ENCODE measurements around the gene EFCAB14.
"Not testable (repeated sequence)": the region's sequence is repeated elsewhere in the genome, so short reads cannot be mapped to it uniquely, and the experiment has no call there.

The EFCAB14 gene

DNA sequence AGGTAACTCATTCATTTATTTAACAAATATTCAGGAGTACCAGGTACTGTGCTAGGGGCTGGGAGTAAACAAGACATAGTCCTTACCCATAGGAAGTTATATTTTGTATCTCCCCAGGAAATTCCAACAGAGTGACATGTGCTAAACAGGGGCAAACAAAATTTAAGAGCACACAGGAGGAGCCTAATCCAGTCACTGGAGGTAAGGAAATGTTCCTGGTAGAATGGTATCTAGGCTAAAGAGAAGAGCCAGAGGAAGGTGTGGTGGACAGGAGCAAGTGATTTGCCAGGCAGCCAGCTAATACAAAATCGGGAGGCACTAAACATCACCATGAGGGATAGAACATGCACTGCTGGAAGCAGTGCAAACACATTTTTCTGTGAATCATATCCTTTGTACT is 36.9 kb downstream of the EFCAB14 start:
- DNase-seq: no peak

DNA sequence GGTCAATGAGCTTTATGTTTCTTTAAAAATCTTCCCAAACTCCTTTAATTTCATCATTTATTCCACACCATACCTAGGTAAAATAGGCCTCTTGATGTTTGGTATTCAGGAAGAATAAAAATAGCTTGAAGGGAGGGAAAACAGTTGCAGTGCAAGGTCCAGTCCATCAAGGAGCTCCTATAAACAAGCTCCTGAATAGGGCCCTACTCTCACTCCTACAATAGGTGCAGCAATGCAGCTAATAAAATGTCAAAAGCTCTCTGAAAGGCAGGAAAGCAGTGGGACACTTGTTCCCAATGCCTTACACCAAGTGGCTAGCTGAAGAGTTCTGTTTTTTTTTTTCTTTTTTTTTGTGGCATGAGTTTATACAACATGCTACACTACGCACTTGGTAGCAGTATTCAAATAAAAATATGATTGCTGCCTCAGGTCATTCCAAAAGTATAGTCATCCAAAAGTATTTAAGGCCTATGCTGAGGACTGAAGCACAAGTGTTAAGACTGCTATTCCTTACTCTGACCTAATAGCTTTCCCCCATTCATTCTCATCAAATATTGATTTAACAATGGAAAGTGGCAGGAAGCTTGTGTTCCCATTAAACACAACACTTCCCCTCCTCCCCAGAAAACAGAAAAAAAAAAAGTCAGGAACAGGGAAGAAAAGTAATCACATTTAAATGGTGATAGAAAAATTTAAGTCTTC is 37.4 kb downstream of the EFCAB14 start:
- DNase-seq: peak; percentile 34

GRCh38 chr1:46679789-46680573 is 38.9 kb downstream of the EFCAB14 start:
- DNase-seq: no peak

DNA sequence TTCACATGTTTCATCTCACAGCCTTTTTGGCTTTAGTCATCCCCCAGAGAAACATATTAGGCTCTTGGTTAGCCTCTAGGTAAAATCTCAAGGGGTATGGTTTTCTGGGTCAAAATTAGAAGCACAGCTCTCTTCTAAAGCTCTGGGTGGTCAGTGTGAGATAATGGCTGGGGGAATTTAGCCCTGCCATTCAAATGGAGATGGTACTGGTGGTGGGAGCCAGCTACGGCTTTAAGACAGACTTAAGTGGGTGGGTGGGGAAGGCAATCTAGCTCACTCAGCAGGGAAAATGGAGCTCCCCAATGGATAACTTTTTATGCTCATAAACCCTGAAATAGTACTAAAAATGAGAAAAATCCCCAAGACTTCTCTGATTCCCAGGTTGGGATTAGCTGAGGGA is 41.6 kb downstream of the EFCAB14 start:
- no peak for DNase-seq

- no peak for DNase-seq
Measured at GRCh38 chr1:46676531-46676930, 42.4 kb downstream of the EFCAB14 start.

GRCh38 chr1:46675549-46676314 is 43.2 kb downstream of the EFCAB14 start:
- DNase-seq: no peak

DNA sequence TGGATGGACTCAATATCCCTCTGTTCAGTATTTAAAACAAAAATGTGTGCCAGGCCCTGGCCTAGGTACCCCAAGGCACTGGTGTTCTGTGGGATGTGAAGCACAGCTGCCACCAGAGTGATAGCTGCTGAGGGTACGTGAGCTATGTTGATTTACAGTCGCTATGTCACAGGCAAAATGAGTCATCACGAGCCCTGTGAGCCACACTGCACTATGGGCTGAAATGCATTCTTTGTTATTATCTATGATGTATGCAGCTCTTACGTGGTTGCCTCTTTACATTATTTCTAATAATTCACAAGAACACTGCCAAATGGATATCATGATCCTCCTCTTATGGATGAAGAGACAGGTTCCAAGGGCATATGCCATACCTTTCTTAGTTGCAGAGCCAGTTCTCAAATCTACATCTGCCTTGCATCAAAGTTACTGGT is 45.1 kb downstream of the EFCAB14 start:
- DNase-seq: no peak

- DNase-seq: no peak
Measured at GRCh38 chr1:46672696-46673095, 46.2 kb downstream of the EFCAB14 start.

DNA sequence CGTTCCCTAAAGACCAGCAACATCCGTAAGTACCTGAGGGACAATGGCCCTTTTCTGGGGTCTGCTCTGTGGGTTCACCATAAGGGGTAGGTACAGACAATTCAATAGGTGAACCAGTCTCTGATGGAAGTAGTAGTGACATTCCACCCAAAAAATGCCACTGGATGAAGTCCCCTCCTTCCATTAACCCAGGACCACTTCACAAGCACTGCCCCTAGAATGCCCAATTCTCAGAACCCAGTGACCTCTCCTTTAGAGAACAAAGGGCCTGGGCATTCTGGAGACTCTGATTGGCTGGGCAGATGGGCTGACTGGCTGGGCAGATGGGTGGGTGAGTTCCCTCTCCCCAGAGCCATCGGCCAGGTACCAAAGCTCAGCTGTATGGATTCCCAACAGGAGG is 47.4 kb downstream of the EFCAB14 start, which contains the start of gene TEX38:
TSS of gene TEX38 (plus strand) at position 301 of the 400 bp plus-strand sequence. CDS start at position 382, 81 bp downstream.
- DNase-seq: no peak

DNA sequence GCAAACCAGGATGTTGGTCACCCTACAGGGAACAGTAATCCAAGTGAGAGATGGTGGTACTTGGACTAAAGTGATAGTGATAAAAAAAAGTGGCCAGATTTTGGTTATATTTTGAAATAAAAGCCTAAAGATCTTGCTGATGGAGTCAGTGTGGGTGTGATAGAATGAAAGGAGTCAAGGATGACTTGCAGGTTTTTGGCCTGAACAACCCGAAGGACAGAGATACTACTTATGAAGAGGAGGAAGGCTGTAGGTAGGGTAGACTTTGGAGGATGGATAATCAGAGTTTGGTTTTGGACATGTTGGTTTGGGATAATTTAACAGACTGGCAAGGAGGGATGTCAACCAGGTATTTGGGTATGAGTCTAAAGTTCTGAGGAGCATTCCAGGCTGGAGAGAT is 48.8 kb downstream of the EFCAB14 start:
- DNase-seq: no peak

DNA sequence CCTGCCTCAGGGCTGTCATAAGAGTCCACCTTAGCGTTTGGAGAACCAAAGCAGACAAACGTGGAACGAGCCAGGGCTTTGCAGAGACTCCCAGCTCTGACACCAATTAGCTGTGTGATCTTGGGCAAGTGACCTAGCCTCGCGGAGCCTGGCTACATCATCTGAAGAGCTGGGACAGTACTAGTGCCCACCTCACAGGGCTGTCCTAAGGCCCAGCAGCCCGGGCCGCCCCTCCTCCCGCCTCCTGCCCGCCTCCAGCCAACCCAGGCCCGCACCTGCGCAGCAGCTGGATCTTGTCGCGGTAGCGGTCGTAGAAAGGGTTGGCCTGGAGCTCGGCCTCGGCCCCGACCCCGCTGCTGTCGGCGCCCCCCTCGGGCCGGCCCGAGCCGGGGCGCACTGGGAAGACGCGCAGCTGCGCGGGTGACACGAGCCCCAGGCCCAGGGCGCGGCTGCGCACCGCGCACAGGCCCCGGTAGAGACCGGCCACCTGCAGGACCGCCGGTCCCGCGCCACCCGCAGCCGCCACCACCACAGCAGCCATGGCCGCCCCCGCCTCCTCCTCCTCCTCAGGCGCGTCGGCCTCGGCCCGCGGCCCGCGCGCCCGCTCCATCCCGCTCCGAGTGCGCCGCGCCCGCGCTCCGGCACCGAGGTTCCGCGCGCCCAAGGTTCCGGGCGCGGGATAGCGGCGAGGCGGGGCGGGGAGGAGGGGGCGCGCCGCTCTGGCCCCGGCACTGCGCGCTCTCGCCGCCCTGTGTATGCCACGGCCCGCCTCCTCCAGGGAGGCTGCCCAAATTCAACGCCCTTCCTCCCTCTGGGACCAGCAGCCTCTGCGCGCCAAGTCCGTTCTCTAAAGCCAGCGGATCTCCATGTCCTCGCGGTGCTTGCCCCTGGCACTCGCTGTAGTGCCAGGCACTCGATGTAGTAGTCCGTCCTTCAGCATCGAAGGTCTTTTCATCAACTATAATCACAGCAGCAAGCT is 50.8 kb downstream of the EFCAB14 start, which contains the start of gene ATPAF1:
TSS of gene ATPAF1 (minus strand) at position 583 of the 979 bp plus-strand sequence. CDS start at position 541, 42 bp downstream.
- peak; percentile 83 for DNase-seq

- DNase-seq: no peak
Measured at GRCh38 chr1:46665983-46666382, 52.9 kb downstream of the EFCAB14 start.

DNA sequence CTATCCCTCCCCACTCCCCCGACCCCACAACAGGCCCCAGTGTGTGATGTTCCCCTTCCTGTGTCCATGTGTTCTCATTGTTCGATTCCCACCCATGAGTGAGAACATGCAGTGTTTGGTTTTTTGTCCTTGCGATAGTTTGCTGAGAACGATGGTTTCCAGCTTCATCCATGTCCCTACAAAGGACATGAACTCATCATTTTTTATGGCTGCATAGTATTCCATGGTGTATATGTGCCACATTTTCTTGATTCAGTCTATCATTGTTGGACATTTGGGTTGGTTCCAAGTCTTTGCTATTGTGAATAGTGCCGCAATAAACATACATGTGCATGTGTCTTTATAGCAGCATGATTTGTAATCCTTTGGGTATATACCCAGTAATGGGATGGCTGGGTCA is 56.0 kb downstream of the EFCAB14 start:
- not testable (repeated sequence) for DNase-seq

DNA sequence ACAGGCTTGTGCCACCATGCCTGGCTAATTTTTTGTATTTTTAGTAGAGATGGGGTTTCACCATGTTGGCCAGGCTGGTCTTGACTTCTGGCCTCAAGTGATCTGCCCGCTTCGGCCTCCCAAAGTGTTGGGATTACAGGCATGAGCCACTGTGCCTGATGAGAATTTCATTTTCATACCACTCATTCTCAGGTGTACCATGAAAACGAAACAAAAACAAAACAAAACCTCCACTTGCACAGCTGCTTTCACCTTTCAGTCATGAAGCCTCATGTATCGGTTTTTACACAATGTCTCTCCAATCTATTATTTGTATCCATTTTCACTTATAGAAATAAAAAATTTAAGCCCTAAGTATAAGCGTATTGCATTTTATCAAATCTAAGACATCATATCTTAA is 58.8 kb downstream of the EFCAB14 start:
- DNase-seq: not testable (repeated sequence)

DNA sequence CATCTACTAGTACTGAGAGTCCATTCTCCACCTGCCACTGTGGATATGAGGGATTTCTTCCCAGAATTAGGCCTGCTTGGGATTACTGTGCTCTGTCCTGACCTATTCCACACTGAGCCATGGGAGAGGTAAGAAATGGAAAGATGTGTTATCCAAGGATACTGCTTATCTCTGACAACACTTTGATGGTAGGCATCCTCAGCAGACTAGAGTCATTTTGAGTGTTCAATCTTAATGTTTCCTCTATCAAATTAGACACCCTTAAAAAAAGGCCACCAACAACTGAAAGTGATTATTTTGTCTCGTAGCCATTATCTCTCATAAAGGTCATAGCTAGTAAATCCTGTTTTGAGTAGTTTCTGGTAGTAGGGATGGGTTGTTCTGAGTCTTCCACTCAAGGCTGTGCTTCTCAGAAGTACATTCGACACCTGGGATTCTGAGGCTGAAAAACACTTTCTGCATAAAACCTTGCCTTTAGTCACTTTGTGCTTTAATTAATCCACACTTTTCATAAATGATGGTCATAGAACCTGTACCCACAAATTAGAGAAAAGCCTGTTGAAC is 59.5 kb downstream of the EFCAB14 start:
- no peak for DNase-seq

DNA sequence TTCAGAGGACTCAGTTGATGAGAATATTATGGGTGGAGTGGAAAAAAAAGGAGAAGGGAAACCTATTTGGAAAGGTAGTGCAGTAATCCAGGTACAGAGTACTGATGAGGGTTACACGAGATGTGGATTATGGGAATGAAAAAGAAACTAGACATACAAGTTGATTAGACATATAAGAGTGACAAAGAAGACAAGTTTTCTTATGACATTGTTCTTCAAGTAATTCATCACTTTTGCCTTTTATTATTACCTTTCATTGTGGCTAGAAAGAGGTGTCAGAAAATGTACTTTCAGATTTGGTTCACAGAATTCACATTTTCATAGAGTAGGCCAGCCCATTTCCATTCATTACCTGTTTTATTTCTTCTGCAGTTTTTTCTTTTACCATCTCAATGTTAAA is 61.1 kb downstream of the EFCAB14 start:
- DNase-seq: no peak

DNA sequence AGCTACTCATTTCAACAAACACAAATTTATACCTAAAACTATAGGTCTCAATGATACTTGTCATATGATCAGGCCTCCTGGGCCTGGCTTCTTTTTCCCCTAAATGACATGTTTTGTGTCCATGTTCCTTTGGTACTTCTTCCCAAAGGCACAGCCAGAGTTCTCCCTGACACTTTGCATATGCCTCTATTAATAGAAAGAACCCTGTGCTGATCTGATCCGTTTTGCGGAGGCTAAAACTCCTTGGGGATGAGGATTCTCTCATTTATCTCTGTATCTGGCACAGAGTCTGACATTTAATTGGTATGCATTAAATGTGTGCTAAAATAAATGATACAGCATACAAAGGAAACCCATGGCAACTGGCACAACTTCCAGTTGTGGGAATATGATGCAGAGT is 62.3 kb downstream of the EFCAB14 start:
- no peak for DNase-seq

DNA sequence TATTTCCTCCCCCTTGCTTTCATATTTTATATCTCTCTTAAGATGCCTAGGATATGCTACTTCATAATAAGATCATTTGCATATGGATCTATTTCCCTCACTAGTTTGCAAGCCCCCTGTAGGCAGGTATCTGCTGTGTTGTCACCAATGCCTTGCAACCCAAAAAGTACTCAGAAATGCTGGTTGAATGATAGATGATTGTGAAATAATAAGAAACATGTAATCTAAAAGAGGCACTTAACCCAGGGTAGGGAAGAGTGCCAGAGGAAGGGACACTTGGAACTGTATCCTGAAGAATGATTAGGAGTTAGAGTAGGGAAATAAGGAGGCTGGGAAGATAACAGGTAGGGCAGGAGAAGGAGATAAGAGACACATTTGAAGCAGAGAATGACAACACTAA is 63.1 kb downstream of the EFCAB14 start:
- DNase-seq: no peak

GRCh38 chr1:46654698-46655097 is 64.2 kb downstream of the EFCAB14 start:
- not testable (repeated sequence) for DNase-seq

- DNase-seq: no peak
Measured at GRCh38 chr1:46654012-46654411, 64.9 kb downstream of the EFCAB14 start.

DNA sequence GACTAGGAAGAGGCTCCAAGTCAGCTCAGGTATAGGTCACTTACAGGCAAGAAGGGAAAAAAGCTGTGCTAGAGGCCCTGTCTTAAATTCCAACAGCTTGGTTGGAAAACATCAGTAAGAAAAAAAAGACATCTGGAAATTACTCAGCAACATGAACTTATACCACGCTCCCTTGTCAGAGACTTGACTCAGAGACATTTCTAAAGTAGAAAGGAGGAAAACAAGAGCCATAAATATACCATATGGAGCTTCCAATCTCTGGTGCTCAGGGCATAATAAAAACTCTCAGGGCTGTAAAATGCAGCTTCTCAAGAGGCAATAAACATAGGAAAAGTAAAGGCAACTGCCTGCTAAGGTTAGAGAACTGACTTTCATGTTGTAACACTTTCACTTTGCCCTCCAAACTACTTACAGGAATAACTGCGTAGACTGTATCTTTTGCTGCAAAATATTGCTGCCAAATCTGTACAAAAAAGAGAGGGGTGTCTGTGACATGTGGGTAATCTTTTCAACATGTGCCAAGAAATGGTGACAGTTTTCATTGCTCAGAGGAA is 65.4 kb downstream of the EFCAB14 start:
- no peak for DNase-seq

Measured in NCI-H2029 (cell line).